ENCODE data around the gene MSMO1. TPM values are rescaled to one million over a fixed set of nuclear protein-coding genes. Genes with fewer than 3 reads are reported as not detected.

MSMO1 gene
- total RNA-seq, result 100 to 1,000 TPM; 233 to 264 TPM

DNA sequence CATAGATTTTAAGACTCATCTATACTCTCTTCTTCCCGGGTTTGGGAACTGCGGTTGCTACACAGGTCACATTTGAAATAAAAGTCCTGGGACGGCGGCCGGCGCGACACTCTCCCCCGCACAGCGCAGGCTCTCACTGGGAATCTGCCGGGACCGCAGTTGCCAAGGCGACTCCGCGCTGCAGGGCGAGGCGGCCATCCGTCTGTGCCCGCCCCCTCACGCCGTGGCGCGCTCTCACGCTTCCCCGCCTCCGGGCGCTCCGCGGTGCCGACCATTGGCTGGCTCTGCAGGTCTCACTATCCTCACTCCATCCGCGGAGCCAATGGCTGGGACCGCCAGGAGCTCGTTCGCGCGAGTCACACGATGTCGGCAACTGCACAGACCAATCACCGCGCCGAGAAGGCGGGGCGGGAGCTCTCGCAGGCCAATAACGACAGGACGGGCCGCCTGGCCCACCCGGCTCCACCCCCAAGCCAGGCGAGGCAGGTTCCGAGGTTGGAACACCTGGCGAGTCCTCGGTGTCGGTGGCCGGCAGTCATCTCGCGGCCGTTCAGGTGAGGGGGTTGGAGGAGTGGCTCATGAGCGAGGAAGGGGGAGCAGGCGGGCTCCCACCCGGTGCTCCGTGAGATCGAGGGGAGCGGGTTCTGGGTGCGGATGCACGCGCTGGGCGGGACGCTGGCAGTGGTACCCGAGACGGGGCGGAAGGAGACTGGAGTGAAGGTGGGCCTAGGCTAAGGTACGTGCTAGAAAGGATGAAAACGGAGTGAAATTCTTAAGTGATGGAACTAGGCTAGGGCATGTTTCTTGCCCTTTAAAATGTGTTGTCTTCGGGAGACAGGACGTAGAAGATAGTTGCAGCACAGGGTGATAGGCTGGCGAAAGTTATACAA lies at the start of gene MSMO1:
MSMO1 (plus strand) TSS at position 459 of the 890 bp plus-strand sequence. CDS start 5,702 bp downstream, outside the sequence.

DNA sequence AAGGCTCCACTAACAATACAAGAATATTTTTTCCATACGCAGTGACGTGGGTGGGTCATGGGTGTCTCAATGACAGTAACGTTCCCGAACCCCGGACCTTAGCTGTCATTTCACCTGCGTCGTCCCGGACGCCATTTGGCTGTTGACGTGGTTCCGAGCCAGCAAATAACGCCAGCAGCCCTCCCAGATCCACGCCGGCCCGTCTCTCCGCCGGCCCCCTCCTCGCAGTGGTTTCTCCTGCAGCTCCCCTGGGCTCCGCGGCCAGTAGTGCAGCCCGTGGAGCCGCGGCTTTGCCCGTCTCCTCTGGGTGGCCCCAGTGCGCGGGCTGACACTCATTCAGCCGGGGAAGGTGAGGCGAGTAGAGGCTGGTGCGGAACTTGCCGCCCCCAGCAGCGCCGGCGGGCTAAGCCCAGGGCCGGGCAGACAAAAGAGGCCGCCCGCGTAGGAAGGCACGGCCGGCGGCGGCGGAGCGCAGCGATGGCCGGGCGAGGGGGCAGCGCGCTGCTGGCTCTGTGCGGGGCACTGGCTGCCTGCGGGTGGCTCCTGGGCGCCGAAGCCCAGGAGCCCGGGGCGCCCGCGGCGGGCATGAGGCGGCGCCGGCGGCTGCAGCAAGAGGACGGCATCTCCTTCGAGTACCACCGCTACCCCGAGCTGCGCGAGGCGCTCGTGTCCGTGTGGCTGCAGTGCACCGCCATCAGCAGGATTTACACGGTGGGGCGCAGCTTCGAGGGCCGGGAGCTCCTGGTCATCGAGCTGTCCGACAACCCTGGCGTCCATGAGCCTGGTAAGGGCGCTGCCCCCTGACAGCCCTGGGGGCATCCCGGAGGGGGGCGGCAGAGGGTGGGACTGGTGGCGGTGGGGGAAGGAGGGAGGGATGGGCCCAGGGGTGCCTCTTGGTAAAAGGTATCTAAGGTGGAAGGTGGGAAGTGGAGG lies 51.5 kb downstream of the MSMO1 start, which contains the start of gene CPE:
CPE (plus strand) TSS at position 264 of the 933 bp plus-strand sequence; CDS start at position 478, 214 bp downstream.

Small RNA genes within 50 kb of the gene (small RNA-seq; reads per million reads assigned to genes)
- 0 reads per million in 2 donors for gene MIR578

Other genes with a start within 250 kb of the MSMO1 start
- 10 to 100 TPM; 20.0 to 26.0 TPM for gene TMEM192, start 214.8 kb upstream of the MSMO1 start, total RNA-seq
- gene KLHL2, start 120.1 kb upstream of the MSMO1 start, total RNA-seq, result 10 to 100 TPM in 1 of 2 donors, 1 to 10 TPM in 1; 6.5 to 12.7 TPM
- gene CPE, start 51.3 kb downstream of the MSMO1 start, total RNA-seq, result 1 to 10 TPM in 1 of 2 donors, under 1 TPM in 1; 0.34 to 1.3 TPM